ENCODE data around the gene KCNF1. TPM values are rescaled to one million over a fixed set of nuclear protein-coding genes. Genes with fewer than 3 reads are reported as not detected.

The KCNF1 gene
- total and polyA plus RNA-seq, 10 of the 15 experiments (the other 5 are each of a cell fraction or from before 2014, with no cell fraction given): not detected

- ChIA-PET CTCF (no interaction called here), POLR2A (no interaction called here), SMC1A (ENCODE audit: uncharacterized antibody, unreplicated experiment) (no interaction called here), RAD21 (ENCODE audit: unreplicated experiment) (no interaction called here)
- no peak overlapping the region for H3K9ac ChIP-seq (ENCODE audit: control insufficient read depth, insufficient read depth, low read length)
- no peaks in the 10 kb centered on the region for H4K20me1 ChIP-seq (ENCODE audit: control insufficient read depth, insufficient read depth)
- FAIRE-seq (no peak), DNase-seq (ENCODE audit: low read depth, low spot score) (no peak), ATAC-seq (no peak)
- no peak overlapping the region for H2AFZ ChIP-seq (ENCODE audit: control insufficient read depth, low read depth, low read length)
- 24% methylated on average over 9 of the region's 9 CpGs for WGBS (ENCODE audit: insufficient coverage, insufficient replicate concordance, low lambda C conversion rate, missing lambda C conversion rate)
- H3K4me1 ChIP-seq (ENCODE audit: control insufficient read depth, insufficient read depth, low read length): no peaks in the 10 kb centered on the region
- H3K36me3 ChIP-seq (ENCODE audit: control insufficient read depth in 2 of 2, insufficient read depth in 2 of 2, low read length in 1 of 2): no peaks in the 10 kb centered on the region
- no peaks in the 10 kb centered on the region for H3K79me2 ChIP-seq (ENCODE audit: control insufficient read depth, insufficient read depth, low read length)
- in situ Hi-C loops (cut with MboI) (no loop called here), intact Hi-C loops (cut with micrococcal nuclease; ENCODE audit: unreplicated experiment) (no loop called here)
- no TSS peak for BruUV-seq (replicated peaks)
- no peaks in the 10 kb centered on the region for H3K27me3 ChIP-seq (replicated peaks in 1 of 2; ENCODE audit: control insufficient read depth in 2 of 2, insufficient read depth in 2 of 2, low read length in 1 of 2)
- no peak for TF ChIP-seq MEF2B (IDR thresholded peaks at IDR 0.05; ENCODE audit: partially characterized antibody, poor library complexity, severe bottlenecking)
- H3K27ac ChIP-seq (ENCODE audit: control insufficient read depth, insufficient read depth): no peak overlapping the region
- H3K9me3 ChIP-seq (replicated peaks; ENCODE audit: control insufficient read depth, insufficient read depth, low read length): no peaks in the 10 kb centered on the region; the same call in 2 of the 3 replicates
- no peak overlapping the region for H3K4me2 ChIP-seq (ENCODE audit: control insufficient read depth, insufficient read depth)
- no peak overlapping the region for H3K4me3 ChIP-seq
These were observed 40.1 kb downstream of the KCNF1 start for GRCh38 chr2:10951558-10952414.

GRCh38 chr2:10954416-10954815 lies 42.7 kb downstream of the KCNF1 start:
- ChIA-PET RAD21 (ENCODE audit: unreplicated experiment) (no interaction called here), SMC1A (ENCODE audit: uncharacterized antibody, unreplicated experiment) (no interaction called here), POLR2A (no interaction called here), CTCF (no interaction called here)
- no peaks in the 10 kb centered on the region for H4K20me1 ChIP-seq (ENCODE audit: control insufficient read depth, insufficient read depth)
- no peak overlapping the region for H3K27ac ChIP-seq (ENCODE audit: control insufficient read depth, insufficient read depth)
- H3K4me2 ChIP-seq (ENCODE audit: control insufficient read depth, insufficient read depth): no peak overlapping the region
- no peaks in the 10 kb centered on the region; a peak in 1 of 4 replicates for H3K27me3 ChIP-seq (replicated peaks in 1 of 2; ENCODE audit: control insufficient read depth in 2 of 2, insufficient read depth in 2 of 2, low read length in 1 of 2)
- intact Hi-C loops (cut with micrococcal nuclease; ENCODE audit: unreplicated experiment): no loop called here
- no peak for DNase-seq (ENCODE audit: low read depth, low spot score)
- in situ Hi-C loops (cut with MboI): no loop called here
- no peak overlapping the region for H3K9ac ChIP-seq (ENCODE audit: control insufficient read depth, insufficient read depth, low read length)
- no peaks in the 10 kb centered on the region for H3K36me3 ChIP-seq (ENCODE audit: control insufficient read depth in 2 of 2, insufficient read depth in 2 of 2, low read length in 1 of 2)
- no peak for FAIRE-seq
- H3K4me1 ChIP-seq (ENCODE audit: control insufficient read depth, insufficient read depth, low read length): no peaks in the 10 kb centered on the region
- H3K9me3 ChIP-seq (replicated peaks; ENCODE audit: control insufficient read depth, insufficient read depth, low read length): no peaks in the 10 kb centered on the region; the same call in 2 of the 3 replicates
- no peak overlapping the region for H2AFZ ChIP-seq (ENCODE audit: control insufficient read depth, low read depth, low read length)
- H3K79me2 ChIP-seq (ENCODE audit: control insufficient read depth, insufficient read depth, low read length): no peaks in the 10 kb centered on the region
- no peak for ATAC-seq
- BruUV-seq (replicated peaks): no TSS peak
- 15% methylated on average over 2 of the region's 2 CpGs for WGBS (ENCODE audit: insufficient coverage, insufficient replicate concordance, low lambda C conversion rate, missing lambda C conversion rate)
- H3K4me3 ChIP-seq: no peak overlapping the region
- TF ChIP-seq EZH2 (IDR thresholded peaks at IDR 0.05; ENCODE audit: borderline replicate concordance, control insufficient read depth, low read depth, low read length) (no peak), ZBTB4 (CRISPR knock-in tag; IDR thresholded peaks at IDR 0.05) (no peak), SREBF2 (IDR thresholded peaks at IDR 0.05; ENCODE audit: low read length) (no peak), CREM (IDR thresholded peaks at IDR 0.05; ENCODE audit: low read depth) (no peak), HDGF (IDR thresholded peaks at IDR 0.05) (no peak), ATF7 (IDR thresholded peaks at IDR 0.05; ENCODE audit: low read depth) (no peak), SMAD1 (IDR thresholded peaks at IDR 0.05; ENCODE audit: low read depth, partially characterized antibody) (no peak), RFX5 (IDR thresholded peaks at IDR 0.05; ENCODE audit: low read depth, low read length) (no peak), HCFC1 (IDR thresholded peaks at IDR 0.05; ENCODE audit: low read length) (no peak), YY1 (IDR thresholded peaks at IDR 0.05; ENCODE audit: low read depth, low read length) (no peak), FOXM1 (IDR thresholded peaks at IDR 0.05; ENCODE audit: low read depth, low read length) (no peak), CTCF (IDR thresholded peaks at IDR 0.05 in 2 of 3, conservative IDR thresholded peaks at IDR 0.05 in 1 of 3; ENCODE audit: control insufficient read depth in 2 of 3, extremely low read depth in 1 of 3, insufficient read depth in 1 of 3, low read depth in 3 of 3, low read length in 3 of 3) (no peak)
